OCI-LY7 (cell line): ENCODE measurements around the gene SLC16A2. TPM values are rescaled to one million over a fixed set of nuclear protein-coding genes. Genes with fewer than 3 reads are reported as not detected.

Experiments
- BruUV-seq: library from RNA; stranded (reverse); fragments of 400-500 nt; replicated peaks from 2 replicates; lab custom pipeline; 2021; lab: Mats Ljungman, UMichigan
- CTCF ChIA-PET: fragments of 300-600 bp; sonication (Branson Sonifier 250); formaldehyde crosslinking; loops from one replicate; lab custom pipeline; 2022; ENCODE audit warnings: antibody characterized with exemption; ENCODE audit not compliant: unreplicated experiment; lab: Charles Lee
- POLR2A ChIA-PET: fragments of 300-600 bp; sonication (Branson Sonifier 250); formaldehyde crosslinking; loops from one replicate; lab custom pipeline; 2022; ENCODE audit warnings: antibody characterized with exemption; lab: Charles Lee
- DNase-seq: peaks from one replicate; pipeline ENCODE4 v3.0.0-alpha.2; 2015; ENCODE audit warnings: low spot score
- H2AFZ ChIP-seq: fragments of 200-600 bp; sonication (generic), shearing (Covaris generic); 2 replicates; pipeline ENCODE4 v1.6.1; 2014; ENCODE audit warnings: mild to moderate bottlenecking, antibody characterized with exemption, low read length, moderate library complexity
- H3K27ac ChIP-seq: fragments of 200-600 bp; sonication (generic); 2 replicates; pipeline ENCODE4 v1.5.1; 2014; ENCODE audit warnings: mixed run types, low read depth, mild to moderate bottlenecking, moderate library complexity, low read length, inconsistent platforms; ENCODE audit not compliant: poor library complexity, severe bottlenecking
- H3K36me3 ChIP-seq: fragments of 200-600 bp; sonication (generic); 2 replicates; pipeline ENCODE4 v1.6.1; 2014; ENCODE audit warnings: mild to moderate bottlenecking, antibody characterized with exemption, low read length, moderate library complexity, mixed read lengths; ENCODE audit not compliant: insufficient read depth
- H3K4me1 ChIP-seq: fragments of 200-600 bp; sonication (generic); 2 replicates; pipeline ENCODE4 v1.5.1; 2014; ENCODE audit warnings: mild to moderate bottlenecking, low read length; ENCODE audit not compliant: insufficient read depth, poor library complexity, severe bottlenecking
- H3K4me2 ChIP-seq: fragments of 200-600 bp; sonication (generic); 2 replicates; pipeline ENCODE4 v1.6.1; 2014; ENCODE audit warnings: mild to moderate bottlenecking, low read length
- H3K4me3 ChIP-seq: fragments of 200-600 bp; sonication (generic); 2 replicates; pipeline ENCODE4 v1.5.1; 2014; ENCODE audit warnings: mild to moderate bottlenecking, low read depth, low read length; ENCODE audit not compliant: poor library complexity, severe bottlenecking
- H3K79me2 ChIP-seq: fragments of 200-600 bp; sonication (generic); 2 replicates; pipeline ENCODE4 v1.6.1; 2016; ENCODE audit warnings: low read depth, mild to moderate bottlenecking, low read length, moderate library complexity, mixed read lengths; ENCODE audit not compliant: insufficient read depth
- H3K9me2 ChIP-seq: fragments of 200-600 bp; sonication (generic); 2 replicates; pipeline ENCODE4 v1.6.1; 2016; ENCODE audit warnings: mild to moderate bottlenecking, low read length, mixed read lengths; ENCODE audit not compliant: insufficient read depth
- H3K9me3 ChIP-seq: fragments of 200-600 bp; sonication (generic); 2 replicates; pipeline ENCODE4 v1.6.1; 2014; ENCODE audit warnings: mild to moderate bottlenecking, mixed run types, low read length, mixed read lengths
- H4K20me1 ChIP-seq: fragments of 200-600 bp; sonication (generic); 2 replicates; pipeline ENCODE4 v1.6.1; 2014; ENCODE audit warnings: mild to moderate bottlenecking, antibody characterized with exemption, low read length, moderate library complexity, mixed read lengths; ENCODE audit not compliant: insufficient read depth
- CTCF ChIP-seq: fragments of 200-600 bp; sonication (generic); conservative IDR thresholded peaks from 2 replicates; pipeline ENCODE4 v1.5.1; 2014; ENCODE audit warnings: mild to moderate bottlenecking, antibody characterized with exemption, low read length, moderate library complexity, mixed read lengths
- EZH2phosphoT487 ChIP-seq: fragments of 200-600 bp; sonication (generic); IDR thresholded peaks from 2 replicates; pipeline ENCODE4 v1.6.1; 2018; ENCODE audit warnings: low read depth, borderline replicate concordance, mild to moderate bottlenecking, mixed run types, antibody characterized with exemption, low read length, moderate library complexity, mixed read lengths
- intact Hi-C: fragments of 100-400 bp; cut with micrococcal nuclease; formaldehyde crosslinking; loops from one replicate; pipeline ENCODE4 v1.10.0; 2022; ENCODE audit not compliant: unreplicated experiment
- total RNA-seq, 2 experiments: library from RNA; depleted of rRNA in 1 of 2; stranded (reverse); fragments of >200 nt in 1 of 2; shearing (Covaris generic) in 1 of 2; gene quantifications; 2 replicates each; pipeline ENCODE4 v1.2.3, GENCODE V29; 2014 to 2022

SLC16A2 gene
- total RNA-seq, 2 experiments from 2014 or later, result not detected

- H3K4me3 ChIP-seq, result no peak overlapping the region
- ChIA-PET CTCF (no interaction called here), POLR2A (no interaction called here)
- H3K4me2 ChIP-seq, result no peak overlapping the region
- no peak overlapping the region for H2AFZ ChIP-seq
- no peak overlapping the region for H3K27ac ChIP-seq
- no TSS peak for BruUV-seq
- H4K20me1 ChIP-seq, result no peaks in the 10 kb centered on the region
- H3K9me3 ChIP-seq, result no peaks in the 10 kb centered on the region
- no peaks in the 10 kb centered on the region for H3K9me2 ChIP-seq
- TF ChIP-seq EZH2phosphoT487, result no peak
- no peak for TF ChIP-seq CTCF
- H3K36me3 ChIP-seq, result no peaks in the 10 kb centered on the region
- DNase-seq, result no peak
- no peaks in the 10 kb centered on the region for H3K4me1 ChIP-seq
- no peaks in the 10 kb centered on the region for H3K79me2 ChIP-seq
- intact Hi-C loops, result no loop called here
Observed at GRCh38 chrX:74395556-74395955, 25.7 kb upstream of the SLC16A2 start.

DNA sequence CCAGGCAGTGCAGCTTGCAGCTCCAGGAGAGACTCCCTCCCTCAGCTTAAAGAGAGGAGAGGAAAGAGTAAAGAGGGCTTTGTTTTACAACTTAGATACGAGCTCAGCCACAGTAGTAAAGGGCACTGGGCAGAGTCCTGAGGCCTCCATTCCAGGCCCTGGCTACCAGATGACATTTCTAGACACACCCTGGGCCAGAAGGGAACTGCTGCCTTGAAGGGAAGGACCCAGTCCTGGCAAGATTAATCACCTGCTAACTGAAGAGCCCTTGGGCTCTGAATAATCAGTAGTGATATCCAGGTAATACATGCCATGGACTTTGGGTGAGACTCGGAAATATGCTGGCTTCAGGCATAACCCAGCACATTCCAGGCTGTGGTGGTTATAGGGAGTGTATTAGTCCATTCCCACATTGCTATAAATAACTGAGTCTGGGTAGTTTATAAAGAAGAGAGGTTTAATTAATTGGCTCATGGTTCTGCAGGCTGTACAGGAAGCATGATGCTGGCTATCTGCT, 15.3 kb upstream of the SLC16A2 start:
- ChIA-PET CTCF (no interaction called here), POLR2A (no interaction called here)
- no peak for TF ChIP-seq EZH2phosphoT487
- no peak for TF ChIP-seq CTCF
- intact Hi-C loops, result no loop called here
- Histone ChIP-seq H3K79me2 (no peaks in the 10 kb centered on the region), H3K9me3 (no peaks in the 10 kb centered on the region), H3K4me1 (no peaks in the 10 kb centered on the region), H3K27ac (no peak overlapping the region), H3K36me3 (no peaks in the 10 kb centered on the region), H2AFZ (no peak overlapping the region), H3K9me2 (no peaks in the 10 kb centered on the region), H3K4me2 (no peak overlapping the region), H4K20me1 (no peaks in the 10 kb centered on the region), H3K4me3 (no peak overlapping the region)
- no TSS peak for BruUV-seq
- no peak for DNase-seq

DNA sequence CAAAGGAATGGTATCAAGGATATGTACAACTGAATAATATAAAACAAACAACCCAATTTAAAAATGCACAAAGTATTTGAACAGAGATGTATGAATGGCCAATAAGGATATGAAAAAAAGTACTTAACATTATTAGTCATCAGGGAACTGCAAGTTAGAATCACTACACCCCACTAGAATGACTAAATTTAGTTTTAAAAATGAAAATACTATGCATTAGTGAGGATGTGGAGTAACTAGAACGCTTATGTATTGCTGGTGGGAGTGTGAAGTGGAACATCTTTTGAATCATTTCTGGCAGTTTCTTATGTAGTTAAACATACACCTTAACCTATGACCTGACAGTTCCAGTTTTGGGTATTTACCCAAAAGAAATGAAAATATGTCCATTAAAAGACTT, 13.0 kb upstream of the SLC16A2 start:
- Histone ChIP-seq H4K20me1 (no peaks in the 10 kb centered on the region), H3K4me3 (no peak overlapping the region), H3K36me3 (no peaks in the 10 kb centered on the region), H2AFZ (no peak overlapping the region), H3K79me2 (no peaks in the 10 kb centered on the region), H3K4me2 (no peak overlapping the region), H3K4me1 (no peaks in the 10 kb centered on the region), H3K9me3 (no peaks in the 10 kb centered on the region), H3K27ac (no peak overlapping the region), H3K9me2 (no peaks in the 10 kb centered on the region)
- no peak for DNase-seq
- no TSS peak for BruUV-seq
- ChIA-PET POLR2A (no interaction called here), CTCF (no interaction called here)
- intact Hi-C loops, result no loop called here
- TF ChIP-seq EZH2phosphoT487, result no peak
- no peak for TF ChIP-seq CTCF
